ENCODE results near the gene RPIA.

The RPIA gene

GRCh38 chr2:88658326-88658725, 33.1 kb upstream of the RPIA start:
- Histone ChIP-seq H3K9ac (ENCODE audit: insufficient read length, low read depth) (no peak overlapping the region), H3K36me3 (ENCODE audit: insufficient read depth, insufficient read length, low read length) (no peaks in the 10 kb centered on the region), H3K9me3 (ENCODE audit: insufficient read depth, low read length) (no peaks in the 10 kb centered on the region), H3K4me3 (ENCODE audit: insufficient read length, low read depth) (no peak overlapping the region), H3K27me3 (ENCODE audit: insufficient read depth, insufficient read length) (no peaks in the 10 kb centered on the region), H3K4me1 (ENCODE audit: insufficient read depth, insufficient read length) (peaks cover 3% of the 10 kb centered on the region)
- no peak for DNase-seq (ENCODE audit: low read depth, low spot score)
- TF ChIP-seq ZNF274 (IDR thresholded peaks at IDR 0.05; ENCODE audit: low read depth, low read length) (no peak), SUZ12 (IDR thresholded peaks at IDR 0.05; ENCODE audit: extremely low read depth, insufficient read depth, insufficient read length) (no peak)

GRCh38 chr2:88658881-88659537, 32.5 kb upstream of the RPIA start:
- Histone ChIP-seq H3K27me3 (ENCODE audit: insufficient read depth, insufficient read length) (no peaks in the 10 kb centered on the region), H3K4me1 (ENCODE audit: insufficient read depth, insufficient read length) (peaks cover 3% of the 10 kb centered on the region), H3K4me3 (ENCODE audit: insufficient read length, low read depth) (no peak overlapping the region), H3K9me3 (ENCODE audit: insufficient read depth, low read length) (no peaks in the 10 kb centered on the region), H3K9ac (ENCODE audit: insufficient read length, low read depth) (no peak overlapping the region), H3K36me3 (ENCODE audit: insufficient read depth, insufficient read length, low read length) (no peaks in the 10 kb centered on the region)
- no peak for TF ChIP-seq YY1 (IDR thresholded peaks at IDR 0.05; ENCODE audit: insufficient read depth, insufficient read length)
- TF ChIP-seq SUZ12 (IDR thresholded peaks at IDR 0.05; ENCODE audit: extremely low read depth, insufficient read depth, insufficient read length), result no peak
- TF ChIP-seq ZNF274 (IDR thresholded peaks at IDR 0.05; ENCODE audit: low read depth, low read length), result no peak
- DNase-seq (ENCODE audit: low read depth, low spot score), result no peak

GRCh38 chr2:88659538-88659915, 31.9 kb upstream of the RPIA start:
- TF ChIP-seq ZNF274 (IDR thresholded peaks at IDR 0.05; ENCODE audit: low read depth, low read length) (no peak), YY1 (IDR thresholded peaks at IDR 0.05; ENCODE audit: insufficient read depth, insufficient read length) (no peak), SUZ12 (IDR thresholded peaks at IDR 0.05; ENCODE audit: extremely low read depth, insufficient read depth, insufficient read length) (no peak)
- Histone ChIP-seq H3K4me1 (ENCODE audit: insufficient read depth, insufficient read length) (peaks cover 3% of the 10 kb centered on the region), H3K36me3 (ENCODE audit: insufficient read depth, insufficient read length, low read length) (no peaks in the 10 kb centered on the region), H3K4me3 (ENCODE audit: insufficient read length, low read depth) (no peak overlapping the region), H3K9ac (ENCODE audit: insufficient read length, low read depth) (no peak overlapping the region), H3K27me3 (ENCODE audit: insufficient read depth, insufficient read length) (no peaks in the 10 kb centered on the region), H3K9me3 (ENCODE audit: insufficient read depth, low read length) (no peaks in the 10 kb centered on the region)
- DNase-seq (ENCODE audit: low read depth, low spot score), result no peak

- no peaks in the 10 kb centered on the region for H3K27me3 ChIP-seq (ENCODE audit: insufficient read depth, insufficient read length)
- no peak overlapping the region for H3K4me3 ChIP-seq (ENCODE audit: insufficient read length, low read depth)
- no peaks in the 10 kb centered on the region for H3K36me3 ChIP-seq (ENCODE audit: insufficient read depth, insufficient read length, low read length)
- no peak overlapping the region for H3K9ac ChIP-seq (ENCODE audit: insufficient read length, low read depth)
- H3K4me1 ChIP-seq (ENCODE audit: insufficient read depth, insufficient read length), result peaks cover 3% of the 10 kb centered on the region
- TF ChIP-seq YY1 (IDR thresholded peaks at IDR 0.05; ENCODE audit: insufficient read depth, insufficient read length) (no peak), ZNF274 (IDR thresholded peaks at IDR 0.05; ENCODE audit: low read depth, low read length) (no peak), SUZ12 (IDR thresholded peaks at IDR 0.05; ENCODE audit: extremely low read depth, insufficient read depth, insufficient read length) (no peak)
- no peaks in the 10 kb centered on the region for H3K9me3 ChIP-seq (ENCODE audit: insufficient read depth, low read length)
- no peak for DNase-seq (ENCODE audit: low read depth, low spot score)
These were observed 30.9 kb upstream of the RPIA start for GRCh38 chr2:88660622-88661021.

GRCh38 chr2:88666576-88666975, 24.9 kb upstream of the RPIA start:
- H3K4me1 ChIP-seq (ENCODE audit: insufficient read depth, insufficient read length), result peaks cover 5% of the 10 kb centered on the region
- H3K27me3 ChIP-seq (ENCODE audit: insufficient read depth, insufficient read length), result no peaks in the 10 kb centered on the region
- TF ChIP-seq YY1 (IDR thresholded peaks at IDR 0.05; ENCODE audit: insufficient read depth, insufficient read length) (no peak), SUZ12 (IDR thresholded peaks at IDR 0.05; ENCODE audit: extremely low read depth, insufficient read depth, insufficient read length) (no peak), ZNF274 (IDR thresholded peaks at IDR 0.05; ENCODE audit: low read depth, low read length) (no peak)
- H3K9ac ChIP-seq (ENCODE audit: insufficient read length, low read depth), result no peak overlapping the region
- no peaks in the 10 kb centered on the region for H3K36me3 ChIP-seq (ENCODE audit: insufficient read depth, insufficient read length, low read length)
- H3K4me3 ChIP-seq (ENCODE audit: insufficient read length, low read depth), result no peak overlapping the region
- no peak for DNase-seq (ENCODE audit: low read depth, low spot score)
- H3K9me3 ChIP-seq (ENCODE audit: insufficient read depth, low read length), result no peaks in the 10 kb centered on the region

GRCh38 chr2:88667219-88667618, 24.3 kb upstream of the RPIA start:
- H3K4me1 ChIP-seq (ENCODE audit: insufficient read depth, insufficient read length), result peaks cover 5% of the 10 kb centered on the region
- H3K9ac ChIP-seq (ENCODE audit: insufficient read length, low read depth), result no peak overlapping the region
- no peak for DNase-seq (ENCODE audit: low read depth, low spot score)
- H3K9me3 ChIP-seq (ENCODE audit: insufficient read depth, low read length), result no peaks in the 10 kb centered on the region
- H3K27me3 ChIP-seq (ENCODE audit: insufficient read depth, insufficient read length), result no peaks in the 10 kb centered on the region
- no peaks in the 10 kb centered on the region for H3K36me3 ChIP-seq (ENCODE audit: insufficient read depth, insufficient read length, low read length)
- H3K4me3 ChIP-seq (ENCODE audit: insufficient read length, low read depth), result no peak overlapping the region
- TF ChIP-seq ZNF274 (IDR thresholded peaks at IDR 0.05; ENCODE audit: low read depth, low read length), result no peak
- TF ChIP-seq SUZ12 (IDR thresholded peaks at IDR 0.05; ENCODE audit: extremely low read depth, insufficient read depth, insufficient read length), result no peak
- no peak for TF ChIP-seq YY1 (IDR thresholded peaks at IDR 0.05; ENCODE audit: insufficient read depth, insufficient read length)

- H3K9me3 ChIP-seq (ENCODE audit: insufficient read depth, low read length), result no peaks in the 10 kb centered on the region
- H3K4me1 ChIP-seq (ENCODE audit: insufficient read depth, insufficient read length), result peaks cover 5% of the 10 kb centered on the region
- no peak overlapping the region for H3K9ac ChIP-seq (ENCODE audit: insufficient read length, low read depth)
- no peak overlapping the region for H3K4me3 ChIP-seq (ENCODE audit: insufficient read length, low read depth)
- H3K36me3 ChIP-seq (ENCODE audit: insufficient read depth, insufficient read length, low read length), result no peaks in the 10 kb centered on the region
- no peak for DNase-seq (ENCODE audit: low read depth, low spot score)
- no peaks in the 10 kb centered on the region for H3K27me3 ChIP-seq (ENCODE audit: insufficient read depth, insufficient read length)
- TF ChIP-seq ZNF274 (IDR thresholded peaks at IDR 0.05; ENCODE audit: low read depth, low read length), result no peak
- no peak for TF ChIP-seq SUZ12 (IDR thresholded peaks at IDR 0.05; ENCODE audit: extremely low read depth, insufficient read depth, insufficient read length)
- TF ChIP-seq YY1 (IDR thresholded peaks at IDR 0.05; ENCODE audit: insufficient read depth, insufficient read length), result no peak
These were observed 22.6 kb upstream of the RPIA start for GRCh38 chr2:88668862-88669261.

Measured in NT2/D1 (cell line).